DMS153 (cell line): ENCODE results near the gene SQOR.
"Not testable (repeated sequence)": the region's sequence is repeated elsewhere in the genome, so short reads cannot be mapped to it uniquely, and the experiment has no call there.

Experiments used
- DNase-seq: peaks from one replicate; lab custom pipeline; 2025; lab: John Stamatoyannopoulos, UW

The SQOR gene

GRCh38 chr15:45631776-45632175 lies 3.1 kb upstream of the SQOR start:
- DNase-seq: no peak

GRCh38 chr15:45635191-45635638 lies 386 bp downstream of the SQOR start:
- DNase-seq: no peak

DNA sequence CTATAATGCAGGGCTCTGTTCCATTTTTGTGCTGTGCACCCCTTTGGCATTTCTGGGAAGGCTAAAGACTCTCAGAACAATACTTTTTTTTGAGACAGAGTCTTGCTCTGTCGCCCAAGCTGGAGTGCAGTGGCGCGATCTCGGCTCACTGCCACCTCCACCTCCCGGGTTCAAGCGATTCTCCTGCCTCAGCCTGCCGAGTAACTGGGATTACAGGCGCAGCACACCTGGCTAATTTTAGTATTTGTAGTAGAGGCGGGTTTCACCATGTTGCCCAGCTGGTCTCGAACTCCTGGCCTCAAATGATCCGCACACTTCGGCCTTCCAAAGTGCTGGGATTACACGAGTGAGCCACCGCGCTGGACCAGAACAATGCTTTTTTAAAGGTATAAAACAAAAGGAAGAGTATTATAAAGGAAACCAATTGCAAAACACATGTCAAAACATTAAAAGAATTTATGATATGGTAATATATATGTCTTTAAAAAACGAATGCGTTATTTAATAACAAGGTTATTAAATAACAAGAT lies 999 bp downstream of the SQOR start:
- DNase-seq: no peak

- DNase-seq: no peak
Observed at GRCh38 chr15:45637141-45637540, 2.3 kb downstream of the SQOR start.

GRCh38 chr15:45637552-45638033 lies 2.8 kb downstream of the SQOR start:
- no peak for DNase-seq

- DNase-seq: no peak
Observed at GRCh38 chr15:45640616-45641015, 5.8 kb downstream of the SQOR start.

DNA sequence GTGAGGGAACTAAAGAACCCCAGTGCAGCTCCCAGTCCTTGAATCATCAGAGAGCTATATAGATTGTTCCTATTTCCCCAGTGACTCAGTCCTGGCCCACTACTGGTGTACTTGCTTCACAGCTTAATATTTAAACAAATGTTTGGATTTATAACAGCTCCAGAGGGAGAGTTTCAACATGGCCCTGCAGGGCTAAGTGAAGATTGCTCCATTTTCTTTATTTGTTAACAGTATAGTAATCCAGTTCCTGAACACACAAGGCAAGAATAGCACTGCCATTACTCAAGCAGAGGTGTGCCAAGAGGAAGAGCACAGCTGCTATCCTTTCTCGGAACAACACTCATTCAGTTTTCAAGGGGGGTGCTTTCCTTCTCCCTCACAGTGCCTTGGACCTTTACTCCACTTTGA lies 6.5 kb downstream of the SQOR start:
- no peak for DNase-seq

DNA sequence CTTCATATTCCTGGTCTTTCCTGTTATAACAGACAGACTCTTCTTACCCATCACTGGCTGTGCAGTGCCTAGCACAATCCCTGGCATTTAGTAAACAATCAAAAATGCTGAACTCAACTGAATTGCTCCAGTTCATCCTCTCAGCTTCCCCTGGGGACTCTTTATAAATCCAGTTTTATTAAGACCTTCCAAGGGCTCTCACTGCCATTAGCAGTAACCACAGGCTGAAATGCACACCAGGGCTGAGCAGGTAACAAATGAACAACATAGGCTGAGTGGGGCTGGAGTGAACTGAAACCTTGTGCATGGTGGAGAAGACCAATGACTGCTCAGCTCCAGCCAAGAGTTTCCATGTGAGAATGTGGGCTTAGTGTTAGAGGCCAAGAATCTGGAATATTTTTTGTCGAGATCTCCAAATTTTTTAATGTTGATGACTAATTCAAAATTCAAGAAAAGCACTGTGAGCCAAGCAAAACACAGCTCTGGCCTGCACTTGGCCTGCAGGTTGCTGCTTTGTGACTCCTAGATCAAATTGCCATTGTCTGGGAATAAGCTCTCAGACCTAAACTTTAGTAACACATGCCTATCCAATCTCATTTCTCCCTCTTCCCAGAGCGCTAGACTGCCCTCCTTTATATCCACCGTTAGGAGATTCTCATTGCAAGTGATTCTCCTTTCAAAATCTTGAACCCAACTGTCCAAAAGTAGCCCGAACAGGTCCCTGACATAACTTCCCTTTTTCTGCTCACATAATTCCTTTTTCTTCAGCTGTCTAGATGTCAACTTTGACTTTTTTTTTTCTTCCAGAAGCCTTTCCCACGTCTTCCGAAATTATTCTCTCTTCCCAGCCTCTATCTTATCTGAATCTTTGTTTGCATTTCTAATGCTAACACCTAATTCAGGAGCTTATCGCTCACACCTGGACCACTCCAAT lies 7.4 kb downstream of the SQOR start:
- peak; percentile 9 for DNase-seq

DNA sequence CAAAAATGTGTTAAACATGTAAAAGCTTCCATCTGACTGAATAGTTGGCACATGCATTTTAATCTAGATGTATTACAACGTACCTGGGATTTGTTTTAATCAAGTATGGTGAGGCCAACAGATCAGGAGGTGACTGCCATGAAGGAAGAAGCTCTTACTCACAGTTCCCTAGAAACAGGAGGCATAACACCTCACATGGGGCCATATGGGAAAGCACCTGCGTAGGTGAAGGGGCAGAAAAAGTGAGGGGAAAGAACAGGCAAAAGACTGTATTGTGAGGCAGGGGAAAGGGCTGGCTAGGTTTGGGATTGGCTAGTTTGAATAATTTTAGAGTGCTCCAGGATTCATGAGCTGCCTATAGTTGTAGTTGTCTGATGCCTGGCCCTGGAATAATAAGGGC lies 9.6 kb downstream of the SQOR start:
- DNase-seq: no peak

- no peak for DNase-seq
Observed at GRCh38 chr15:45645026-45645980, 10.5 kb downstream of the SQOR start.

DNA sequence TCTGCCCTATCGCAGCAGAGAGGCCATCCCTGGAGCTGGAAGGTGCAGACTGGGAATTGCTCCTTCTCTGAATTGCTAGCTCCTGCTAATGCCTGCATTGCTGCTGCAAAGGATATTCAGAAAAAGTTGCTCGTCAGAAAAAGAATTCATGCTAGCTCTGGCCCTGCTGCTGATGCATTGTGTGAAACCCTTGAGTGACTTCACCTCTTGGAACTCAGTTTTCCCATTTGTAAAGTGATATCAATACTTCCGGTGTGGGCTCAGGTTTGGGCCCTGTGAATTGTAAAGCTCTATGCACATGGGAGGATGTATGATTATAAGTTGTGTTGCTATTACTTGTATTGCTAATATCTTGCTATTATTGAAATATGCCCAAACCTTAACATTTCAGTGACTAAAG lies 11.4 kb downstream of the SQOR start:
- no peak for DNase-seq

DNA sequence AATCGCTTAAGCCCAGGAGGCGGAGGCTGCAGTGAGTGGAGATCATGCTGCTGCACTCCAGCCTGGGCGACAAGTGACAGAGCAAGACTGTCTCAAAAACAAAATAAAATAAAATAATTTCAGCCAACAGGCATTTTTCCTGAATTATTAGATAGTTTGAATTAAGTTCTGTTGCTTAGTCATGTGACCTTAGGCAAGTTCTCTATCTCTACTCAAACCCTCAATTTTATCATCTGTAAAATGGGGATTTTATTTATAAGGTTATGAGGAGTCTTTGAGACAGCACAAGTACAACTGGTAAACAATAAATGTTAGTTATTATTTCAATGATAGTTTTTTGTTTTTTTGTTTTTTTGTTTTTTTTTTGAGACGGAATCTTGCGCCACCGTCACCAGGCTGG lies 13.0 kb downstream of the SQOR start:
- no peak for DNase-seq

DNA sequence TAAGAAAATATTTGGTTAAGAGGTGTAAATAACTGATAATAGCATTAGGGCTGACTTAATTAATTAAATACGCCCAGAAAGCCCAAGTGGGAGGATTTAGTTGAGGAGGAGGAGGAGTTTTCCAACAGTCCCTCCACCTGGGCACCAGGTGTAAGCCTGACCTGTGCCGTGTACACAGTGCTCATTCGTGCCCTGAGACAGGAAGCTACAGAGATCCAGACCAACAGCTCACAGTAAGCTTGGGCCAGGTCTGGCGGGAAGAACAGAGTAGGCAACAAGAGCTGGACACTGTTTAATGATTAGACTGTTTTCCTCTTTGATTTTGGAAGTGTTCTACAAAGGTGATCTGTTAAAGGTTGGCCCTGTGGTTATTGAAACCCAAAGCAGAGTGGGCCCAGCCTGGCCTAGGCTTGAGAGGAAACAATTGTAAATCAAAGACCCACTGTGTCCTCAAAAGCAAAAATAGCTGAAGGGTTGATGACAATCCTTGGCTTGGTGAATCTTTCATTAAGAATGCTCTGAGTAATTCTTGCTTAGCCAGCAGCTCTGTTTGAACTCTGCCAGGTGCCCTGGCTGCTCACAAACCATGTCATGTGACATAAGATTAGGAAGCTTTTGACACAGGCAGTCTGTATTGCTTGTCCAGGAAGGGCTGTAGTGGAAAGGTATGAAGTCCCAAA lies 13.8 kb downstream of the SQOR start:
- DNase-seq: no peak

DNA sequence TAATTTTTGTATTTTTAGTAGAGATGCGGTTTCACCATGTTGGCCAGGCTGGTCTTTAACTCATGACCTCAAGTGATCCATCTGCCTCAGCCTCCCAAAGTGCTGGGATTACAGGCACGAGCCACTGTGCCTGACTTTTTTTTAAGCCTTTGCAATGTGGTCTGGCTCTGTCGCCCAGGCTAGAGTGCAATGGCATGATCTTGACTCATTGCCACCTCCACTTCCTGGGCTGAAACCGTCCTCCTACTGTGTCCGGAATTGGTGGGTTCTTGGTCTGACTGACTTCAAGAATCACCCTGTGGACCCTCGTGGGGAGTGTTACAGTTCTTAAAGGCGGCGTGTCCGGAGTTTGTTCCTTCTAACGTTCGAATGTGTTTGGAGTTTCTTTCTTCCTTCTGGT lies 15.2 kb downstream of the SQOR start:
- not testable (repeated sequence) for DNase-seq

GRCh38 chr15:45650889-45651525 lies 16.2 kb downstream of the SQOR start:
- no peak for DNase-seq

DNA sequence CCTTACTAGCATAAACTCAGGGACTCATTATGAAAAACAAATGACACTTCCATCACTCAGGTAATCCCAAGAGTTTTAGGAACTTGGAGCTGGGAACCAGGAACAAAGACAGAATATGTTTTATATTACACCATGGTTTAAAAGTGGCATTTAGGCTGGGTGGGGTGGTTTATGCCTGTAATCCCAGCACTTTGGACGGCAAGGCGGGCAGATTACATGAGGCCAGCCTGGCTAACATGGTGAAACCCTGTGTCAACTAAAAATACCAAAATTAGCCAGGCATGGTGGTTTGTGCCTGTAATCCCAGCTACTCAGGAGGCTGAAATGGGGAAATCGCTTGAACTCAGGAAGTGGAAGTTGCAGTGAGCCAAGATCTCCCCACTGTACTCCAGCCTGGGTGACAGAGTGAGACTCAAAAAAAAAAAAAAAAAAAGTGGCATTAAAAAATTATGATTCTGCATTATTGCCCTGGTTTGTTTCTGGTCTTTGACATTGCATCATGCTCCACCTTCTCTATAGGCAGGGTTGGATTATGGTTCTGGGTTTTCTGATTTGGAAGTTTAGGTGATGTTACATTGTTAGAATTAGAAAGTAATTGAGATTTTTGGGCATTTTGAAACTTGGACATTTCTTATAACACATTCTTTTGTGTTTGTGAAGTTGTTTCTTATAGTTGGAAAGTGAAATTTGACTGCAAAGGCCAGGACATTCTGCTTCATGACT lies 19.0 kb downstream of the SQOR start:
- no peak for DNase-seq

- no peak for DNase-seq
Observed at GRCh38 chr15:45654749-45655148, 19.9 kb downstream of the SQOR start.

DNA sequence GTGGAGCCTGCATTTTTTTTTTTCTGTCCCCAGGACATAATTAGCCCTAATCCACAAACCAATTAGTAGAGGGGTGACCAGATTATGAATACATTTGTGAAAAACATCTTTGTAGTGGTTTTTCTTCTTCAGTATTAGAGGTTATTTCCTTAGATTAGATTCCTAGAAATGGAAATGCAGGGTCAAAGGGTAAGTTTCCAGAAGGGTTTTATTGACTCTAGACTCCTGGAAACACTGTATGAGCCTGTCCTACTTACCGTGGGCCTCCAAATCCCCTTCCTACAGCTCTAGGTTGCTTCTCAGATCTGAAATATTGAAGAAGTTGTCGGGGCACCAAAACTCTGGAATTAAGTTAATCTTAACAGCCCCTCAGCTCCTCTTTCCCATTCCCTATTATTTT lies 22.4 kb downstream of the SQOR start:
- DNase-seq: no peak

DNA sequence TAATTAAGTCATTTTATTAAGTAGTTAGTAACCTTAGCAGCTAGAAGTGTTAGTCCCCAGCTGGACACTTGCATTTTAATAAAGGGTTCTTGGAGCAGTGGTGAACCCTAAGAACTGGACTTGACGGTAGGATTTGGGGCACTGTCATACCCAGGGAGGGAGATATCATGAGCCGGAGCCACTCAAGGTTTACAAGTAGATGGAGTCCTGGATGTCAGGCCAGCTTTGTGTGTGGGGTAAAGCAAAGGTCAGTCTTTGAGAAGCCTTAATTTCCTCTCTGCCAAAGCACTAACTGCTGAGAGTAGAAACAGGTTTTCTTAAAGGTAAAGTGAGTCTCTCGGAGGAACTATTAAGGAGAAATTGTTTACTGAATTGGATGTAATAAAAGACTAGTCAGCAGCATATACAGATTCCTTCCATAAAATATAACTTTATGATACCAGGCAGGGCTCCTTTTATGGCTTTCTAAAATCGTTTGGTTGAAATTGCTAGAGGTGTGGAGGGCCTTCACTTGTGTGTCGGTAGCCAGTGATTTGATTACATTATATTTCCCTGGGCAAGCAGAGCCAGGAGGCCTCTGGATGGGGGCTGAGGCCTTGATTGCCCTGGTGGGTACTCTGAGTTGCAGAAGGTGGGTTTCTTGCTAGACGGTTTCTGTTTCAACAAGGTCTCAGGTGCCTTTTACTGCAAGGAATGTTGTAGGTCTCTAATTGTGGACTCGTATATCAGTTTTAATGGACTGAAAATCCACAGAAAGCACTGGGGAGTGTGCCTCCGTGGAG lies 23.1 kb downstream of the SQOR start:
- no peak for DNase-seq
